Stomach (tissue), 4 donors: ENCODE measurements around the gene TCF12.

Experiments used
- CTCF ChIP-seq, 7 experiments: fragments of 450-650 bp in 4 of 7; fragments of 200-600 bp in 3 of 7; sonication (generic) in 3 of 7; IDR thresholded peaks; one replicate each; pipeline ENCODE4 v1.5.1; 2016 to 2019; ENCODE audit warnings: antibody characterized with exemption in 7 of 7, control low read depth in 2 of 7, mild to moderate bottlenecking in 1 of 7
- EP300 ChIP-seq: sonication (generic); formaldehyde crosslinking; IDR thresholded peaks from one replicate; pipeline ENCODE4 v1.6.1; 2017; ENCODE audit warnings: antibody characterized with exemption
- POLR2A ChIP-seq, 4 donors: fragments of 450-650 bp; IDR thresholded peaks; one replicate each; pipeline ENCODE4 v1.6.1; 2016; ENCODE audit warnings: antibody characterized with exemption in 4 of 4, control low read depth in 2 of 4, mild to moderate bottlenecking in 1 of 4, moderate library complexity in 1 of 4

- TF ChIP-seq CTCF (IDR thresholded peaks at IDR 0.05) = no peak
- no peak for TF ChIP-seq POLR2A (IDR thresholded peaks at IDR 0.05)
- no peak for TF ChIP-seq EP300
These were observed 92.3 kb downstream of the TCF12 start for GRCh38 chr15:57010724-57011123.
